ENCODE results near the gene RPL22.

Gene RPL22

DNA sequence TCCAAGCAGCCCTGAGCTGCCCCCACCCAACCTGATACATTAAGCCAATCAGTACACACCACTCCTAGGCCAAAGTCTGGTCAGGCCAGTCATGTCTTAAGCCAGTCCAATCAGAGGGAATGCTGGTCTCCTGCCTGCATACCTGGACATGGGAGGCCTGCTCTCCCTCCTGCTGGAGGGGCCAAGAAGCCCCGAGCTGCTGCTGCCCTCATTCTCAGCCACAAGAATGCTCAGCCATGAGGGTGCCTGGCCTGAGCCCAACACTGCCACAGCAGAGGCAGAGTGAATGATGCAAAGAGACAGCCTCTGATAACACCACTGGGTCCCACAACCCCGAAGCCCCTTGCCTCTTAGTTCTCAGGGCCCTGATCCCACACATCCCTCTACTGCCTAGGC, 42.3 kb downstream of the RPL22 start:
- H4K20me1 ChIP-seq (ENCODE audit: insufficient read depth): no peaks in the 10 kb centered on the region
- H2AFZ ChIP-seq (ENCODE audit: low read depth): no peak overlapping the region
- no peaks in the 10 kb centered on the region for H3K36me3 ChIP-seq (ENCODE audit: insufficient read depth)
- H3K27me3 ChIP-seq (ENCODE audit: insufficient read depth, low read depth): peaks cover 94% of the 10 kb centered on the region
- TF ChIP-seq, protein P1, sequence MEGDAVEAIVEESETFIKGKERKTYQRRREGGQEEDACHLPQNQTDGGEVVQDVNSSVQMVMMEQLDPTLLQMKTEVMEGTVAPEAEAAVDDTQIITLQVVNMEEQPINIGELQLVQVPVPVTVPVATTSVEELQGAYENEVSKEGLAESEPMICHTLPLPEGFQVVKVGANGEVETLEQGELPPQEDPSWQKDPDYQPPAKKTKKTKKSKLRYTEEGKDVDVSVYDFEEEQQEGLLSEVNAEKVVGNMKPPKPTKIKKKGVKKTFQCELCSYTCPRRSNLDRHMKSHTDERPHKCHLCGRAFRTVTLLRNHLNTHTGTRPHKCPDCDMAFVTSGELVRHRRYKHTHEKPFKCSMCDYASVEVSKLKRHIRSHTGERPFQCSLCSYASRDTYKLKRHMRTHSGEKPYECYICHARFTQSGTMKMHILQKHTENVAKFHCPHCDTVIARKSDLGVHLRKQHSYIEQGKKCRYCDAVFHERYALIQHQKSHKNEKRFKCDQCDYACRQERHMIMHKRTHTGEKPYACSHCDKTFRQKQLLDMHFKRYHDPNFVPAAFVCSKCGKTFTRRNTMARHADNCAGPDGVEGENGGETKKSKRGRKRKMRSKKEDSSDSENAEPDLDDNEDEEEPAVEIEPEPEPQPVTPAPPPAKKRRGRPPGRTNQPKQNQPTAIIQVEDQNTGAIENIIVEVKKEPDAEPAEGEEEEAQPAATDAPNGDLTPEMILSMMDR (conservative IDR thresholded peaks at IDR 0.05; ENCODE audit: low read depth, low read length): no peak
- no peak overlapping the region for H3K9ac ChIP-seq
- no peak overlapping the region for H3K27ac ChIP-seq
- no peaks in the 10 kb centered on the region for H3K79me2 ChIP-seq (ENCODE audit: insufficient read depth, low read depth)
- H3K4me2 ChIP-seq: no peak overlapping the region
- no peaks in the 10 kb centered on the region for H3K4me1 ChIP-seq (ENCODE audit: low read depth, poor library complexity, severe bottlenecking)
- no peak overlapping the region for H3K4me3 ChIP-seq (IDR thresholded peaks at IDR 0.05; ENCODE audit: insufficient read depth, low read depth, low read length)

DNA sequence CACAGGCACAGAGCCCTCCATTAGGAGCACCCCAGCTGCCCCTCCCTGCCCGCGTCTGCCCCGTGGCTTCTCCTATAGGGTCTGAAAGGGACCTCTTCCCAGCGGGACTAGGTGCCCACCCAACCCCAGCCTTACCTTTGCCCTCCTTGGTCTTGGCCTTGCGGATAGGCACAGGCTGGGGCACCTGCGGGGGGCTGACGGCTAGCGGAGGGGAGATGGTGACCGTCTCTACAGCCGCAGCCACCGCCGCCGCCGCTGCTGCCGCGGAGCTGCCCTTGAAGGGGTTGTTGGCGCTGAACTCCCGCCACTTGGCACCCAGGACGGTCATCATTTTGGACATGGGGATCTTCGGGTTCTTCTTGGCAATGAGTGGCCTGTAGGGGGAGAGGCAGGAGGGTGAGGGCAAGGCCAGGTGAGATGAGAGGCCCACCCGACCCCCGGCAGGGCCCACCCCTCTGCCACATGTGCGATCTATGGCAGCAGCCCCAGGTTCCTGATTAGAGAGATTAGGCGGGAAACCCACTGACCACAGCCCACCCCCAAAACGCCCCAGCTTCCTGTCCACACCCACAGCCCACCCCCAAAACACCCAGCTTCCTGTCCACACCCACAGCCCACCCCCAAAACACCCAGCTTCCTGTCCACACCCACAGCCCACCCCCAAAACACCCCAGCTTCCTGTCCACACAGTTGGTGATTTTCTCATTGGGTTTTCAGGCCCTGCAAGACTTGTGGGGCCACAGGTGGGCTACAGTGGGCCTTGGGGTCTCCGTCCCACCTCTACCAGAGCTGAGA, 44.7 kb downstream of the RPL22 start:
- H3K27me3 ChIP-seq (ENCODE audit: insufficient read depth, low read depth): peaks cover 95% of the 10 kb centered on the region
- no peak overlapping the region for H3K4me2 ChIP-seq
- H3K79me2 ChIP-seq (ENCODE audit: insufficient read depth, low read depth): no peaks in the 10 kb centered on the region
- no peaks in the 10 kb centered on the region for H4K20me1 ChIP-seq (ENCODE audit: insufficient read depth)
- no peaks in the 10 kb centered on the region for H3K4me1 ChIP-seq (ENCODE audit: low read depth, poor library complexity, severe bottlenecking)
- TF ChIP-seq, protein P1 (conservative IDR thresholded peaks at IDR 0.05; ENCODE audit: low read depth, low read length): no peak
- no peak overlapping the region for H3K9ac ChIP-seq
- no peak overlapping the region for H3K27ac ChIP-seq
- H2AFZ ChIP-seq (ENCODE audit: low read depth): no peak overlapping the region
- no peaks in the 10 kb centered on the region for H3K36me3 ChIP-seq (ENCODE audit: insufficient read depth)
- H3K4me3 ChIP-seq (IDR thresholded peaks at IDR 0.05; ENCODE audit: insufficient read depth, low read depth, low read length): no peak overlapping the region

DNA sequence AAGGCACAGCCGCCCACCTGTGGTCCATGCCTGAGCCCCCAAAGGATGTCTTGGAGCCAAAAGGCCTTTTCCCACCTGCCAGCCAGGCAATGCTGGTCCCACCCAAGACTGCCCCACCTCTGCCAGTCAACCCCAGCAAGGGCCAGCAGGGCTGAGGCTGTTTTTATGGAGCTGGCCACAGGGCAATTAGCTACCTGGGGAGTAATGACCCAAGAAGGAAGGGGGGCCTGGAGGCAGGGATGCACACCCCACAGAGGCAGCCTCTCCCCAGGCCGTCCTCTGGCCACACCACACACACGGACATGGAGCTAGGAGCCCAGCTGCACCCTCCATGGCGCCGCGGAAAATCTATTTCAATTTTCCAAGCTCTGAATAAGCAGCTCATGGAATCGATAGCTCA, 46.5 kb downstream of the RPL22 start:
- Histone ChIP-seq H2AFZ (ENCODE audit: low read depth) (no peak overlapping the region), H3K4me2 (no peak overlapping the region), H3K79me2 (ENCODE audit: insufficient read depth, low read depth) (no peaks in the 10 kb centered on the region), H3K27ac (no peak overlapping the region), H3K27me3 (ENCODE audit: insufficient read depth, low read depth) (peaks cover 93% of the 10 kb centered on the region), H4K20me1 (ENCODE audit: insufficient read depth) (no peaks in the 10 kb centered on the region), H3K36me3 (ENCODE audit: insufficient read depth) (no peaks in the 10 kb centered on the region), H3K9ac (no peak overlapping the region), H3K4me1 (ENCODE audit: low read depth, poor library complexity, severe bottlenecking) (peaks cover 4% of the 10 kb centered on the region), H3K4me3 (IDR thresholded peaks at IDR 0.05; ENCODE audit: insufficient read depth, low read depth, low read length) (no peak overlapping the region)
- TF ChIP-seq, protein P1 (conservative IDR thresholded peaks at IDR 0.05; ENCODE audit: low read depth, low read length): no peak

DNA sequence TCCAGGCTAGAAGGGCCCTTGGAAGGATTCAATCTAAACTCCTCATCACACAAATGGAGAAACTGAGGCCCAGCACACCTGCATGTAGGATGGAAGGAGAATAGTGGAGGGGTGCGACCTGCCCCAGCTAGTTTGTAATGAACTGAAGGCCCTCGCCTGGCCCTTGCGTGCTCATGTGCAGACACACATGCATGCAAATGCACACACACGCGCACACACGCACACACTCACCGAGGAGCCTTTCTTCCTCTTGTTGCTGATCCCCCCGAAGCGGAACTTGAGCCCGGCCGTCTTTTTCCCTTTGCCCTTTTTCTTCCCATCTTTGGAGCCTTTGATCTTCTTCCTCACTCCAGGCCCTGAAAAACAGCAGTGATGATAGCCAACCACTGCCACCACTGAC, 47.2 kb downstream of the RPL22 start:
- Histone ChIP-seq H3K4me2 (no peak overlapping the region), H3K27me3 (ENCODE audit: insufficient read depth, low read depth) (peaks cover 93% of the 10 kb centered on the region), H2AFZ (ENCODE audit: low read depth) (no peak overlapping the region), H3K4me1 (ENCODE audit: low read depth, poor library complexity, severe bottlenecking) (peaks cover 4% of the 10 kb centered on the region), H3K4me3 (IDR thresholded peaks at IDR 0.05; ENCODE audit: insufficient read depth, low read depth, low read length) (no peak overlapping the region), H3K36me3 (ENCODE audit: insufficient read depth) (no peaks in the 10 kb centered on the region), H3K9ac (no peak overlapping the region), H3K27ac (no peak overlapping the region), H3K79me2 (ENCODE audit: insufficient read depth, low read depth) (no peaks in the 10 kb centered on the region), H4K20me1 (ENCODE audit: insufficient read depth) (no peaks in the 10 kb centered on the region)
- TF ChIP-seq, protein P1 (conservative IDR thresholded peaks at IDR 0.05; ENCODE audit: low read depth, low read length): no peak

Data from KMS-11 (cell line).